MM.1S (cell line): ENCODE data around the gene PRLHR.

Source experiments
- DNase-seq: peaks from one replicate; pipeline ENCODE4 v3.0.0-alpha.2; 2015
- H2AFZ ChIP-seq: fragments of 300-600 bp; sonication (generic); 2 replicates; pipeline ENCODE4 v1.6.0; 2016; ENCODE audit warnings: antibody characterized with exemption, low read length
- H3F3A ChIP-seq: fragments of 300-600 bp; sonication (generic); 2 replicates; pipeline ENCODE4 v1.6.1; 2016; ENCODE audit warnings: mild to moderate bottlenecking, antibody characterized with exemption, low read length, moderate library complexity, mixed read lengths; ENCODE audit not compliant: insufficient read depth
- H3K27ac ChIP-seq: fragments of 300-600 bp; sonication (generic); 2 replicates; pipeline ENCODE4 v1.5.1; 2016; ENCODE audit warnings: mild to moderate bottlenecking, low read length
- H3K27me3 ChIP-seq: fragments of 300-600 bp; sonication (generic); replicated peaks from 2 replicates; pipeline ENCODE4 v1.6.0; 2016; ENCODE audit warnings: low read length; ENCODE audit not compliant: insufficient read depth
- H3K36me3 ChIP-seq: fragments of 300-600 bp; sonication (generic); replicated peaks from 2 replicates; pipeline ENCODE4 v1.6.1; 2016; ENCODE audit warnings: mild to moderate bottlenecking, low read length, mixed read lengths; ENCODE audit not compliant: insufficient read depth
- H3K4me1 ChIP-seq: fragments of 300-600 bp; sonication (generic); 2 replicates; pipeline ENCODE4 v1.6.1; 2016; ENCODE audit warnings: low read length, mixed read lengths
- H3K4me2 ChIP-seq: fragments of 300-600 bp; sonication (generic); 2 replicates; pipeline ENCODE4 v1.6.0; 2016; ENCODE audit warnings: low read depth, low read length
- H3K4me3 ChIP-seq: fragments of 300-600 bp; sonication (generic); 2 replicates; pipeline ENCODE4 v1.5.1; 2016; ENCODE audit warnings: low read length, mixed read lengths
- H3K79me2 ChIP-seq: fragments of 300-600 bp; sonication (generic); 2 replicates; pipeline ENCODE4 v1.6.1; 2016; ENCODE audit warnings: mixed run types, low read length, mixed read lengths
- H3K9ac ChIP-seq: fragments of 300-600 bp; sonication (generic); 2 replicates; pipeline ENCODE4 v1.6.1; 2016; ENCODE audit warnings: low read length, mixed read lengths
- H3K9me2 ChIP-seq: fragments of 300-600 bp; sonication (generic); replicated peaks from 2 replicates; pipeline ENCODE4 v1.6.1; 2016; ENCODE audit warnings: mild to moderate bottlenecking, low read length, mixed read lengths; ENCODE audit not compliant: insufficient read depth
- H3K9me3 ChIP-seq: fragments of 300-600 bp; sonication (generic); replicated peaks from 2 replicates; pipeline ENCODE4 v1.6.1; 2016; ENCODE audit warnings: mild to moderate bottlenecking, low read length, mixed read lengths; ENCODE audit not compliant: insufficient read depth
- H4K20me1 ChIP-seq: fragments of 300-600 bp; sonication (generic); 2 replicates; pipeline ENCODE4 v1.6.1; 2016; ENCODE audit warnings: mild to moderate bottlenecking, low read length, moderate library complexity, mixed read lengths; ENCODE audit not compliant: insufficient read depth
- EZH2 ChIP-seq: fragments of 300-600 bp; sonication (generic); optimal IDR thresholded peaks from 2 replicates; pipeline ENCODE3; 2017; ENCODE audit warnings: low read depth, mild to moderate bottlenecking, antibody characterized with exemption, low read length, mixed read lengths
- EZH2phosphoT487 ChIP-seq: fragments of 300-600 bp; sonication (generic); IDR thresholded peaks from 2 replicates; pipeline ENCODE4 v1.6.1; 2018; ENCODE audit warnings: antibody characterized with exemption, low read length
- TF ChIP-seq, protein P1 (sequence below): fragments of 300-600 bp; sonication (generic); IDR thresholded peaks from 2 replicates; pipeline ENCODE4 v1.5.1; 2016; ENCODE audit warnings: antibody characterized with exemption, low read length, mixed read lengths

PRLHR gene

DNA sequence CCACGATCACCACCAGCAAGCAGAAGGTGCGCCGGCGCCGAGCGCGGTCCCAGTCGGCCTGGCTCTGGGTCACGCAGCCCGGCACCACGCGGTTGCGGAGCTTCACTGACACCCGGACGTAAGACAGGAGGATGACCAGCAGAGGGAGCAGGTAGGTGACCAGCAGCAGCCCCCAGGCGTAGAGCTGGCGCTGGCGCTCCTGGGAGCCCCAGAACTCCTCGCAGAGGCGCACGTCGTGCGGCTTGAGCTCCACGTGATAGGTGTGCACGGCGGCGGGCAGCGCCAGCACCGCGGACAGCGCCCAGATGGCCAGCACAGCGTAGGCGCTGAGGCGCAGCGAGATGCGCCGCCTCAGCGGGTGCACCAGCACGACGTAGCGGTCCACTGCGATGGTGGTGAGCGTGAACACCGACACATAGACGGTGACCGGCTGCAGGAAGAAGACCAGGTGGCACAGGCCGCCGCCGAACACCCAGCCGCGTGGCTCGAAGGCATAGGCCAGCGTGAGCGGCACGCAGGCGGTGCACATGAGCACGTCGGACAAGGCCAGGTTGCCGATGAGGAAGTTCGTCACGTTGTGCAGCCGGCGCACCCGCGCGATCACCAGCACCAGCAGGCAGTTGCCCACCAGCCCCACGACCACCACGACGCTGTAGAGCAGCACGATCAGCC is 920 bp downstream of the PRLHR start:
- H3K36me3 ChIP-seq = no peaks in the 10 kb centered on the region
- H3K9me2 ChIP-seq = no peaks in the 10 kb centered on the region
- H3F3A ChIP-seq = no peaks in the 10 kb centered on the region
- TF ChIP-seq, protein P1, sequence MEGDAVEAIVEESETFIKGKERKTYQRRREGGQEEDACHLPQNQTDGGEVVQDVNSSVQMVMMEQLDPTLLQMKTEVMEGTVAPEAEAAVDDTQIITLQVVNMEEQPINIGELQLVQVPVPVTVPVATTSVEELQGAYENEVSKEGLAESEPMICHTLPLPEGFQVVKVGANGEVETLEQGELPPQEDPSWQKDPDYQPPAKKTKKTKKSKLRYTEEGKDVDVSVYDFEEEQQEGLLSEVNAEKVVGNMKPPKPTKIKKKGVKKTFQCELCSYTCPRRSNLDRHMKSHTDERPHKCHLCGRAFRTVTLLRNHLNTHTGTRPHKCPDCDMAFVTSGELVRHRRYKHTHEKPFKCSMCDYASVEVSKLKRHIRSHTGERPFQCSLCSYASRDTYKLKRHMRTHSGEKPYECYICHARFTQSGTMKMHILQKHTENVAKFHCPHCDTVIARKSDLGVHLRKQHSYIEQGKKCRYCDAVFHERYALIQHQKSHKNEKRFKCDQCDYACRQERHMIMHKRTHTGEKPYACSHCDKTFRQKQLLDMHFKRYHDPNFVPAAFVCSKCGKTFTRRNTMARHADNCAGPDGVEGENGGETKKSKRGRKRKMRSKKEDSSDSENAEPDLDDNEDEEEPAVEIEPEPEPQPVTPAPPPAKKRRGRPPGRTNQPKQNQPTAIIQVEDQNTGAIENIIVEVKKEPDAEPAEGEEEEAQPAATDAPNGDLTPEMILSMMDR = no peak
- TF ChIP-seq EZH2phosphoT487 (no peak), EZH2 (no peak)
- no peak overlapping the region for H3K4me2 ChIP-seq
- no peak overlapping the region for H2AFZ ChIP-seq
- no peaks in the 10 kb centered on the region for H4K20me1 ChIP-seq
- no peak overlapping the region for H3K9ac ChIP-seq
- H3K79me2 ChIP-seq = no peaks in the 10 kb centered on the region
- H3K9me3 ChIP-seq = no peaks in the 10 kb centered on the region
- no peak for DNase-seq
- H3K27ac ChIP-seq = no peak overlapping the region
- no peaks in the 10 kb centered on the region for H3K27me3 ChIP-seq
- no peaks in the 10 kb centered on the region for H3K4me1 ChIP-seq
- no peak overlapping the region for H3K4me3 ChIP-seq

DNA sequence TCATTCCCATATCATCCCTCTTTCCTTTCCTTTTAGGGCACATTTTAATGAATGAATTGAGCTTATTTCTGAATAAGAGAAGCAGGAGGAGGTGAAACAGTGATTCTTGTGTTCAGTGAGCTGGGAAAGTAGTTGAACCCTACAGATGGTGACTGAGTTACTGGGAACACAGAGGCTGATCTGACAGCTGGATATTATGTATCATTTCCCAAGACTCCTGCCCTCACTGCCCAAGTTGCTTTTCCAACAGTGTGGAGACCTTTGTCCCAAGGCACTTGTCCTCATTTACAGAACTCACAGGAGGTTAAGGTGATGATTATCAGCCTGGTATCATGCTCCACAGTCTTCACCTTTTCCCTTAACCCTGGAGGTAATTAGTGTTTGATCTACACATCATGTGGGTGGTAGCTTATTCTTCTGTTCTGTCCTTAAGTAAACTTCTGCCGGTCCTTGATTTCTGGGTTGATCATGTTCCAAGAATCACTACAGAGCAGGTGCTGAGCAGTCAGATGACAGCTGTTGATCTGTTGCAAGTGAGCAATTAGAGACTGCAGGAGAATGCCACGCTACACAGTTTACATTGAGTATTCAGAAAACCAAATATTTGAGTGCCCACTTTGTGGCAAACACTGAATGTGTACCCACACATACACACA is 2.6 kb downstream of the PRLHR start:
- Histone ChIP-seq H3K4me3 (no peak overlapping the region), H3K36me3 (no peaks in the 10 kb centered on the region), H3K79me2 (no peaks in the 10 kb centered on the region), H3K9me3 (no peaks in the 10 kb centered on the region), H3K9ac (no peak overlapping the region), H3F3A (no peaks in the 10 kb centered on the region), H3K27ac (no peak overlapping the region), H2AFZ (no peak overlapping the region), H3K4me1 (no peaks in the 10 kb centered on the region), H3K4me2 (no peak overlapping the region), H4K20me1 (no peaks in the 10 kb centered on the region), H3K27me3 (no peaks in the 10 kb centered on the region), H3K9me2 (no peaks in the 10 kb centered on the region)
- no peak for DNase-seq
- TF ChIP-seq EZH2 (no peak), EZH2phosphoT487 (no peak)
- TF ChIP-seq, protein P1 = no peak

DNA sequence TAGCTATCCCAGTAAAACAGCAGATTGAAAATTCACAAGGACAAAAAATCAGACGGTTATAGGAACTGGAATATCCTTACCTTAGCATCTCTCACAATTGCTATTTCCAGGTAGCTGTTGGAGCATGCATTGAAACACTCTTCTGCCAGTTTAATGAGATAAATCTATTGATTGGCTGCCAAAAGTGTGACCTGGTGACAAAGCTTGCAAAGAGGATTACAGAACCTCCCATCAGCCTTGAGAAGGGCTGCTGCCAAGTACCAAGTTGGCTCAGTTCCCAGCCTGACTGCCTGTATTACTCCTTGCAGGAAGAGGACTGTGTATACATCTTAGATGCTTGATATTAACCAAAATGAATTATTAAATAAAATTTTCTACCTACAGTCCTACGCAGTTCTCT is 5.1 kb downstream of the PRLHR start:
- Histone ChIP-seq H3K36me3 (no peaks in the 10 kb centered on the region), H2AFZ (no peak overlapping the region), H3K4me3 (no peak overlapping the region), H3K4me1 (no peaks in the 10 kb centered on the region), H3F3A (no peaks in the 10 kb centered on the region), H3K9me3 (no peaks in the 10 kb centered on the region), H3K9ac (no peak overlapping the region), H4K20me1 (no peaks in the 10 kb centered on the region), H3K27ac (no peak overlapping the region), H3K9me2 (no peaks in the 10 kb centered on the region), H3K4me2 (no peak overlapping the region), H3K27me3 (no peaks in the 10 kb centered on the region), H3K79me2 (no peaks in the 10 kb centered on the region)
- TF ChIP-seq EZH2 = no peak
- TF ChIP-seq EZH2phosphoT487 = no peak
- TF ChIP-seq, protein P1 = no peak
- DNase-seq = no peak
